GM12865 (cell line): Measurements from ENCODE around the gene USP6NL.

Source experiments
- DNase-seq: peaks from one replicate; pipeline ENCODE4 v3.0.0; 2010; ENCODE audit warnings: low read depth
- H3K4me3 ChIP-seq: 2 replicates; pipeline ENCODE4 v1.5.1; 2011; ENCODE audit warnings: mild to moderate bottlenecking, low read depth, low read length, control low read depth
- CTCF ChIP-seq: IDR thresholded peaks from 2 replicates; pipeline ENCODE4 v1.5.1; 2011; ENCODE audit warnings: low read length, control low read depth, low read depth, inconsistent platforms; ENCODE audit not compliant: insufficient read depth; ENCODE audit errors: missing control alignments

USP6NL gene

GRCh38 chr10:11404901-11405300, 206.5 kb downstream of the USP6NL start:
- no peak for DNase-seq
- no peak for TF ChIP-seq CTCF
- no peak overlapping the region for H3K4me3 ChIP-seq
